Endothelial cell of umbilical vein (primary cell): Measurements from ENCODE around the gene DNAJC17.

Experiments
- POLR2A ChIP-seq: IDR thresholded peaks from 2 replicates; pipeline ENCODE4 v1.6.1; 2012; ENCODE audit warnings: low read depth, mild to moderate bottlenecking, control low read depth, low read length
- TF ChIP-seq, protein P1 (sequence below), 2 donors: IDR thresholded peaks; 1 replicate in 1 of 2; 2 replicates in 1 of 2; pipeline ENCODE4 v1.5.1; 2011; ENCODE audit warnings: low read length in 2 of 2, mild to moderate bottlenecking in 2 of 2, moderate library complexity in 2 of 2, control low read depth in 1 of 2, inconsistent platforms in 1 of 2, low read depth in 1 of 2; ENCODE audit not compliant: insufficient read depth in 1 of 2; ENCODE audit errors: extremely low read depth in 1 of 2

GRCh38 chr15:40806672-40807027 lies 623 bp downstream of the DNAJC17 start:
- TF ChIP-seq, protein P1, sequence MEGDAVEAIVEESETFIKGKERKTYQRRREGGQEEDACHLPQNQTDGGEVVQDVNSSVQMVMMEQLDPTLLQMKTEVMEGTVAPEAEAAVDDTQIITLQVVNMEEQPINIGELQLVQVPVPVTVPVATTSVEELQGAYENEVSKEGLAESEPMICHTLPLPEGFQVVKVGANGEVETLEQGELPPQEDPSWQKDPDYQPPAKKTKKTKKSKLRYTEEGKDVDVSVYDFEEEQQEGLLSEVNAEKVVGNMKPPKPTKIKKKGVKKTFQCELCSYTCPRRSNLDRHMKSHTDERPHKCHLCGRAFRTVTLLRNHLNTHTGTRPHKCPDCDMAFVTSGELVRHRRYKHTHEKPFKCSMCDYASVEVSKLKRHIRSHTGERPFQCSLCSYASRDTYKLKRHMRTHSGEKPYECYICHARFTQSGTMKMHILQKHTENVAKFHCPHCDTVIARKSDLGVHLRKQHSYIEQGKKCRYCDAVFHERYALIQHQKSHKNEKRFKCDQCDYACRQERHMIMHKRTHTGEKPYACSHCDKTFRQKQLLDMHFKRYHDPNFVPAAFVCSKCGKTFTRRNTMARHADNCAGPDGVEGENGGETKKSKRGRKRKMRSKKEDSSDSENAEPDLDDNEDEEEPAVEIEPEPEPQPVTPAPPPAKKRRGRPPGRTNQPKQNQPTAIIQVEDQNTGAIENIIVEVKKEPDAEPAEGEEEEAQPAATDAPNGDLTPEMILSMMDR (IDR thresholded peaks at IDR 0.05; ENCODE audit: extremely low read depth in 1 of 2, insufficient read depth in 1 of 2, low read depth in 1 of 2, low read length in 2 of 2): no peak
- TF ChIP-seq POLR2A: no peak
